ENCODE measurements around the gene NEDD4L. TPM values are rescaled to one million over a fixed set of nuclear protein-coding genes. Genes with fewer than 3 reads are reported as not detected.
"Not testable (repeated sequence)": the region's sequence is repeated elsewhere in the genome, so short reads cannot be mapped to it uniquely, and the experiment has no call there.

The NEDD4L gene
- total RNA-seq, 1 experiment from 2014 or later, result 39.1 TPM

GRCh38 chr18:58432050-58432727 lies 388.2 kb downstream of the NEDD4L start:
- DNase-seq (ENCODE audit: low read depth), result no peak
- in situ Hi-C loops (cut with HindIII; ENCODE audit: low pct_unique_long_range_greater_than_20kb, low sequenced_read_pairs), result no loop called here

- in situ Hi-C loops (cut with HindIII; ENCODE audit: low pct_unique_long_range_greater_than_20kb, low sequenced_read_pairs); DNase-seq (ENCODE audit: low read depth): not testable (repeated sequence)
Observed at GRCh38 chr18:58435221-58436005, 391.4 kb downstream of the NEDD4L start.

GRCh38 chr18:58438161-58438957 lies 394.3 kb downstream of the NEDD4L start:
- no peak for DNase-seq (ENCODE audit: low read depth)
- in situ Hi-C loops (cut with HindIII; ENCODE audit: low pct_unique_long_range_greater_than_20kb, low sequenced_read_pairs), result no loop called here

GRCh38 chr18:58438958-58439300 lies 394.9 kb downstream of the NEDD4L start:
- in situ Hi-C loops (cut with HindIII; ENCODE audit: low pct_unique_long_range_greater_than_20kb, low sequenced_read_pairs), result no loop called here
- no peak for DNase-seq (ENCODE audit: low read depth)

- DNase-seq (ENCODE audit: low read depth), result no peak
- in situ Hi-C loops (cut with HindIII; ENCODE audit: low pct_unique_long_range_greater_than_20kb, low sequenced_read_pairs), result no loop called here
Observed at GRCh38 chr18:58443671-58444070, 399.6 kb downstream of the NEDD4L start.

- in situ Hi-C loops (cut with HindIII; ENCODE audit: low pct_unique_long_range_greater_than_20kb, low sequenced_read_pairs), result no loop called here
- no peak for DNase-seq (ENCODE audit: low read depth)
Observed at GRCh38 chr18:58446391-58447060, 402.5 kb downstream of the NEDD4L start.

- in situ Hi-C loops (cut with HindIII; ENCODE audit: low pct_unique_long_range_greater_than_20kb, low sequenced_read_pairs), result no loop called here
- DNase-seq (ENCODE audit: low read depth), result no peak
Observed at GRCh38 chr18:58447402-58448095, 403.5 kb downstream of the NEDD4L start.

GRCh38 chr18:58449464-58449863 lies 405.4 kb downstream of the NEDD4L start:
- DNase-seq (ENCODE audit: low read depth), result peak; percentile 22

More at GRCh38 chr18:58449464-58449863, 405.4 kb downstream of the NEDD4L start:
- in situ Hi-C loops (cut with HindIII; ENCODE audit: low pct_unique_long_range_greater_than_20kb, low sequenced_read_pairs), result no loop called here

Other genes with a start within 250 kb of the NEDD4L start
- gene ATP8B1, start 240.9 kb upstream of the NEDD4L start, total RNA-seq (2014; rRNA removed; shearing (Covaris generic); ENCODE audit: low replicate concordance), result 3.4 and 4.9 TPM in 2 replicates

Data from Caki2 (cell line).